HUDEP-2 (cell line): ENCODE data around the gene MAK.
"Not testable (repeated sequence)": the region's sequence is repeated elsewhere in the genome, so short reads cannot be mapped to it uniquely, and the experiment has no call there.

ENCODE experiments used
- DNase-seq, 76 experiments: peaks; one replicate each; lab custom pipeline; 2025; ENCODE audit not compliant: unreplicated experiment in 76 of 76; lab: John Stamatoyannopoulos, UW

Gene MAK

GRCh38 chr6:10854922-10855632 is 16.7 kb upstream of the MAK start:
- DNase-seq = peak in 30 of 76 experiments; percentile 9 to 94 (median 40)

DNA sequence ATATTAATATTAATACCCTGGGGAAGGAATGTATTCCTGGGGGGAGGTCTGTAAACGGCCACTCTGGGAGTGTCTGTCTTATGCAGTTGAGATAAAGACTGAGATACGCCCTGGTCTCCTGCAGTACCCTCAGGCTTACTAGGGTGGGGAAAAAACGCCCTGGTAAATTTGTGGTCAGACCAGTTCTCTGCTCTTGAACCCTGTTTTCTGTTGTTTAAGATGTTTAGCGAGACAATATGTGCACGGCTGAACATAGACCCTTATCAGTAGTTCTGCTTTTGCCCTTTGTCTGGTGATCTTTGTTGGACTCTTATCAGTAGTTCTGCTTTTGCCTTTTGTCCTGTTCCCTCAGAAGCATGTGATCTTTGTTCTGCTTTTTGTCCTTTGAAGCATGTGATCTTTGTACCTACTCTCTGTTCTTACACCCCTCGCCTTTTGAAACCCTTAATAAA is 15.5 kb upstream of the MAK start:
- DNase-seq = peak in 56 of 76 experiments; percentile 14 to 96 (median 54)

DNA sequence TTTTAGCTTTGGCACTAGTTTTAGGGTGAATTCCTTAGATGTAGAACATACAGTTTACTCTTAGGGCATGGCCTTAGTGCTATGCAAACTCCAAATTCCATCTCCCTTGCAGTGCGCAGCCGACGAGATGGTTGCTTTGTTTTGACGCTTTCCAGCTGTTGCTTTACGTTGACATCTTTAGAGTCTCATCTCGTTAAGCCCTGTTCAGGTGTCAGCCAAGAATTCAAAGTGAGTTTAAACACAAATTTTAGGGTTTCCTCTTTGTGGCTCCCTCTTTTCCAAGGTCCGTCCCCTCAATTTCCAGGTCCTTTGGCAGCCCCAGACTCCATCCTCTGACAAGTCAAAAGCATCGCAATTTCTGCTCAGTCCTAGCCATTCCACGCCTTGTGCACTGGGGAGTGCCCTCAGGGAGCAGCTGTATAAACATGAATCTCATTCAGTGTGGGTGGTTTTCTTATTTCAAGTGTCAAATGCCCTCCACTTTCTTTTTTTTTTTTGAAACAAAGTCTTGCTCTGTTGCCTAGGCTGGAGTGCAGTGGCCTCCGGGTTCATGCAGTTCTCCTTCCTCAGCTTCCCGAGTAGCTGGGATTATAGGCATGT is 14.1 kb upstream of the MAK start:
- DNase-seq = no peak

GRCh38 chr6:10850728-10851127 is 12.4 kb upstream of the MAK start:
- no peak for DNase-seq

GRCh38 chr6:10849901-10850300 is 11.6 kb upstream of the MAK start:
- DNase-seq = no peak

GRCh38 chr6:10847684-10848083 is 9.3 kb upstream of the MAK start:
- DNase-seq = peak in 2 of 76 experiments; percentile 13 to 21

- no peak for DNase-seq
Measured at GRCh38 chr6:10843554-10843953, 5.2 kb upstream of the MAK start.

DNA sequence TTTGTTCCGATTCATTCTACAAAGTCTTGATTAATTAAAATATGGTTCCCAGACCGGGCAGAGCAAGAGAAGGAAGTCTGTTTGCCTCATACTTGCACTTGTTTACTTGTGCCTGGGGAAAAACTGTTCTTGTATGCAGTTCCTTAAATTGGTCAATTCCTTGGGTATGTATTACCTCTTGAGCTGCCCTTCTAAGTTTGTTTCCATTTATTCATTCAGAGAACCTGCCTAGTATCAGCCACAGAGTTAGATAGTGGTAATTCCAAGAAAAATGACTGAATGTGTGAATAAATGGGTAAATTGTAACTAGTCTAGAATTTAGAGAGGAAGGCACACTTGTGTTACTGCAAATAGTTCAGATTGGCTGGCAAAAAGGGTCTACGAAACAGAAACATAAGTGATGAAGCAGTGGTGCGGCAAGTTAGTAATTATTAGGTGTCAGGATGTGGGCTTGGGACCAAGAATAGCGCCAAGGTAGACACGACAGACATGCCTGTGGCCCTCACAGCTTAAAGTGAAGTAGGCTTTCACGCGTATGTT is 525 bp upstream of the MAK start:
- peak in 1 of 76 experiments; percentile 54 for DNase-seq

GRCh38 chr6:10837622-10837994 is 731 bp downstream of the MAK start:
- DNase-seq = peak in 25 of 76 experiments; percentile 20 to 64 (median 43)

DNA sequence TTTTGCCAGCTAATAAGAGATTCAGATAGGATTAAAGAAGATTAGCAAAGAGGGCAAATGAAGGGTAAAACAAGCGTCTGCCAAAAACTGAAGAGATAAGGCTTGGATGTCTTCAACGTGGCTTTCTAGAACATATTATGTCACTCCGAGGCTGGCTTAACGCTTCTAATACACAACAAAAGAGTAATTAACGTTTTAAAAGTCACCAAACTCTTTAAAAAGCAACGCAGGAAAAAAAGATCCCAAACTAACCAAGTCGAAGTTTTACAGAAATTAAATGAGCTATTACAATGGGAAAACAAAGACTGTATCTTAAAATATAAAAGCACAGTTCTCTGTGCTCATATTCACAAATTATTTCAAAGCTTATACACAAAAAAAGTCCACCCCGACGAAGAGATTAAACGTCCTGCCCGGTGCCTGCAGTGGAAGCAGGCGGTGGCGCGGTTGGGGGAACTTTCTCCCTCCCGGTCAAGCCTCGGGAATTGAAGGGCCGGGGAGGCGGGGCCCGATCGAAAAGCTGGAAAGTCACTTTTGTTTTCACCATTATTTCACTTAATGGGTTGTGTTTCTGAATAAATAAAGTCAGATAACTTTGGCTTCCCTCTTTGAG is 1.2 kb downstream of the MAK start:
- peak in 44 of 76 experiments; percentile 9 to 81 (median 46) for DNase-seq

DNA sequence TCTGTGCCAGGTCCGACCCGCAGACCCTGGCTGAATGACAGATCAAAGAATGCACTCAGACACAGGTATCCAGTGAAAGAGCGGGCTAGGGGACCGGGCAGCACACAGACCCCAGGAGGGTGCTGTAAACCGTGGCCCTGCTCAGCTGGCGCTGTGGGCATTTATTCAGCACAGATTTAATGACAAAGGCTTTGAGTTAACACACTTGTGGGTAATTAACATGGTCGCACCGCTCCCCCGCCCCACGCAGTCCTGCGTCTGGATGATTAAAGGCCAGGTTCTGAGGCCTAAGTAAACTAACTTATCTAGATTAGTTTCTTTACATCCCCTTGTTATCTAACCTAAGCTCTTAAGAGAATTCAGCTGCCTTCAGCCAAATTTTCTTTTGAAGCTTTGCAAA is 3.5 kb downstream of the MAK start:
- DNase-seq = peak in 1 of 76 experiments; percentile 8

DNA sequence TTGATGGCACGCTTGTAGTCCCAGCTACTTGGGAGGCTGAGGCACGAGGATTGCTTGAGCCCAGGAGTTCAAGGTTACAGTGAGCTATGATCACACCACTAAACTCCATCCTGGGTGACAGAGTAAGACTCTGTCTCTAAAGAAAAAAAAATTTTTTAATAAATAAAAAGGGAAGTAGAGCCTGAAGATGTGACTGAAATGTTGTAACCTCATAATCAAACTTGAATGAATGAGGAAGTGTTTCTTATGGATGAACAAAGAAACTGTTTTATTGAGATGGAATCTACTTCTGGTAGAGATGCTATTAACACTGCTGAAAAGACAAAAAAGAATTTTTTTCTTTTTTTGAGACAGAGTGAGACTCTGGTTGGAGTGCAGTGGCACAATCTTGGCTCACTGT is 6.7 kb downstream of the MAK start:
- no peak for DNase-seq

GRCh38 chr6:10824819-10825218 is 13.5 kb downstream of the MAK start:
- no peak for DNase-seq

GRCh38 chr6:10824297-10824696 is 14.0 kb downstream of the MAK start:
- DNase-seq = no peak

DNA sequence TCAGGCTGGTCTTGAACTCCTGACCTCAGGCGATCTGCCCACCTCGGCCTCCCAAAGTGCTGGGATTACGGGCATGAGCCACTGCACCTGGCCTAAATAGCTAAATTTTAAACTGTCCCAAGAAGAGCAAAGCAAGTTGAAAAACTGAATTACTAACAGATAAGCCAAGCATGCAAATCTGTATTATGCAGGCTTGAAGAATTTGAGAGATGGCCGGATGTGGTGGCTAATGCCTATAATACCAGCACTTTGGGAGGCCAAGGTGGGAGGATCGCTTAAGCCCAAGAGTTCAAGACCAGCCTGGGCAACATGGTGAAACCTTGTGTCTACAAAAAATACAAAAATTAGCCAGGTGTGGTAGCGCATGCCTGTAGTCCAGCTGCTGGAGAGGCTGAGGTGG is 24.2 kb downstream of the MAK start:
- DNase-seq = not testable (repeated sequence)

DNA sequence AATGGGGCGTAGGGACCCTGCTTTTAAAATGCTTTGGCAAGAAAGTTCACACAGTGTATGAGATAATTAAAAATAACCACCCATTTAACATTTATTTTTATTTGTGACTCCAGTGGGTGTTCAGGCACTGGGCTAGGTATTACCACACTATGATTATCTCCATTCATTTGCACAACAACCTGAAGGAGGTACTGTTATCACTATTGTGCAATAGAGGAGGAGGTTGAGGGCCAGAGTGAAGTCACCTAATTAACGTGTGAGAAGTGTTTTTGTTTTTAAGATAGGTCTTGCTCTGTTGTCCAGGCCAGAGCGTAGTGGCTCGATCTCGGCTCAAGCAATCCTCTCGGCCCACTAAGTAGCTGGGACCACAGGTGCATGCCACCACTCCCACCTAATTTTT is 29.2 kb downstream of the MAK start:
- DNase-seq = peak in 1 of 76 experiments; percentile 8

DNA sequence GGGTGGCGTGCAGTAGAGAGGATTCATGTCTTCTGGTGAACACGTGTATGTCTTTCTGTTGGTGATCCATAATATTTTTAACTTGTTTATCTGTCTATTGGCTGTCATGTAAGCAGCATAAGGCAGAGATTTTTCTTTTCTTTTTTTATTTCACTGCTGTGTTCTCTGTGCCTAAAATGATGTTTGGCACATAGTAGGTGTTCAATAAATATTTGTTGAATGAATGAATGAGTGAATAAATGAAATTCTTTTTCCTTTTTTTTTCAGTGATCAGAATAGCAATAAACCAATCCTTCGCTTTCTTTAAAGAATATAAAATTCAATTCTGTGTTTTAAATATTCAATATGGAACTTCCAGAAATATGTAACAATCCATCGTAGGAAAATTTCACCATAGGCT is 30.0 kb downstream of the MAK start:
- no peak for DNase-seq

DNA sequence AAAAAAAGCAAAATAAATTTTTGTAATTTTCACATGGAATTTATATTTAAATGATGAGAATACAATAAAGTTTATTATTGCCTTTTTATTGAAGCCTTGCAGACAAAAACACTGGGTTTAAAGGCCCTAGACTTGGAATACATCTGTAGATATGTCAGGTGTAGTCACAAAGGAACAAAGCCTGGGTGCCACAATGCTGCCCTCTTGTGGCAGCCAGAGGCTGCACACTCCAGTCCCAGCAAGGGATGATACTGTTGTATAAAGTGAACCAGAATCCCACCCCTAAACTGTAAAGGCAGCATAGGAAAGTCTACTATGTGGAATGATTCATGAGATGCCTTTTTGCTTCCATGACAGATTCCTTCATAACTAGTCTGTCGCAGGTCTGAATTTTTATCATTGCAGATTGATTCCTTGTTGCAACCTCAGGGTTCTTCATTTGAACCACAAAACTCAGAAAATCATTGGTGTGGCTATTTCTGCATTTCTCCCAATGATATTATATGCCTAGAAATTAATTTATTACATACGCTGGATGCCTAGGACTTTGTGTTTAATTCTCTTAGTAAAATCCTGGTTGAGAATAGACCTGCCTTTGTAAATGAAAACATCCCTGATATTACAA is 37.0 kb downstream of the MAK start:
- peak in 64 of 76 experiments; percentile 11 to 80 (median 52) for DNase-seq

- no peak for DNase-seq
Measured at GRCh38 chr6:10800810-10801209, 37.5 kb downstream of the MAK start.

DNA sequence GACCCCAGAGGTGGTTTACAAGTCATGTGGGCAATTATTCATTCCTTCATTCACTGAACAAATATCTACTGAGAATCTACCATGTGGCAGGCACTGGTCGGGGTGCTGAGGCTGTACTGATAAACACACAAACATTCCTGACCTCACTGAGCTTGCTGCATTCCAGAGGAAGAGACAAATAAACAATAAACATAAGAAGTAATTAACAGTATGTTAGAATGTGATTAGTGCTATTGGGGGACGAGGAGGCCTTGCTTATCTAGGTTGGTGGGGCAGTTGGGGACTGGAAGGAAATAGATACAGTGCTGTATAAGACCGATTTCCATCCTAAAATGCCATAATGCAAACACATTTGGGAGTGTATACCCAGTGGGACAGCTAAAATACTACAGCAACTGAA is 44.1 kb downstream of the MAK start:
- peak in 14 of 76 experiments; percentile 1 to 54 (median 32) for DNase-seq

DNA sequence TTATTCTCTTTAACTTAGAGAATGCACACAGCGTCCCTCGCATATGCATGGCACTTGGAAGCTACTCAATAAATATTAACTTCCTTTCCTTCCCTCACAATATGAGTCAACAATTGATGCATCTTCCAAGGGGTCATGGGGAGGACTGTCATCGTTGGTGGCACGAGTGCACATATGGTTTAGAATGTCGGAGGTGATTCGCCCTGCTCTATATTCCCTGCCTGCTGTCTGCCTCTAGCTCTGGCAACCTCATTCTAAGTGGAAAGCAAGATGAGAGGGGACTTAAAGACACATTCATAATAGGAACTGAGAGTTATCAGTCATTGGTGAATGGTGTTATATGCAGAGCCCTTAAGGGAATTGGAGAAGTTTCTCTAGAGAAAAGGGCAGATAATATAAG is 44.6 kb downstream of the MAK start:
- no peak for DNase-seq
